ENCODE measurements around the gene TMEM97.
"Not testable (repeated sequence)": the region's sequence is repeated elsewhere in the genome, so short reads cannot be mapped to it uniquely, and the experiment has no call there.

Gene TMEM97

DNA sequence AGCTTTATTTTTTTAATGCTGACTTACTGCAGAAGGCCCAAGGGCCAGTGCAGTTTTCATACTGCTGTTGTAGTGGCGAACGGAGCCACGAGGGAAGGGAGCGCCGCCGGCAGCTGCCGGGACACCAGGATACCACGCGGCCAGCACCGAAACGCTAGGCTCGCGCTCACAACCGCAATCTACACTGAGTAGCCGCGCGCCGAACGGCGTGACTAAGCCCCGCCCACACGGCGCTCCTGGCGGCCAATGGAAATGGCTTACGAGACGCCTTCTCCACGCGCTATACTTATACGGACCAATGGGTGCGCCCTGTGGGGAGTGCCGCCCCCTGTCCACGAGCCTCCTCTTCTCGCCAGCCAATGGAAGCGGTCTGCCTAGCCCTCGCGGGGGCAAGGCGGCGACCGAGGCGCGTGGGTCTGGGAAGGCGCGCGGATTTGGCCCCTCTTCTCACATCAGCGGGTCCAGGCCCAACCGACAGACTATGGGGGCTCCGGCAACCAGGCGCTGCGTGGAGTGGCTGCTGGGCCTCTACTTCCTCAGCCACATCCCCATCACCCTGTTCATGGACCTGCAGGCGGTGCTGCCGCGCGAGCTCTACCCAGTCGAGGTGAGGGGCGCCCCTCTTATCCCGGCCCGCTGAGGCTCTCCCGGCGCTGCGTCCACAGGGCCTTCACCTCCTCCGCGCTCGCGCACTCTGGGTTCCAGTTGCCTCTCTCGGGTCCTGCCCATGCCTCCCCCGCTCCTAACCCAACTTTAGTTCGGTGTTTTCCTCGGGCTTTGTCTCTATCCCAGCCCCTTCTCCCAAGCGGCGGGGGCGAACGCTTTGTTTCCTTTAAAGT lies at the start of gene TMEM97:
TSS of gene TMEM97 (plus strand) at position 442 of the 839 bp plus-strand sequence. CDS start at position 482, 40 bp downstream.
- peak; percentile 94 for DNase-seq (ENCODE audit: low spot score)

DNA sequence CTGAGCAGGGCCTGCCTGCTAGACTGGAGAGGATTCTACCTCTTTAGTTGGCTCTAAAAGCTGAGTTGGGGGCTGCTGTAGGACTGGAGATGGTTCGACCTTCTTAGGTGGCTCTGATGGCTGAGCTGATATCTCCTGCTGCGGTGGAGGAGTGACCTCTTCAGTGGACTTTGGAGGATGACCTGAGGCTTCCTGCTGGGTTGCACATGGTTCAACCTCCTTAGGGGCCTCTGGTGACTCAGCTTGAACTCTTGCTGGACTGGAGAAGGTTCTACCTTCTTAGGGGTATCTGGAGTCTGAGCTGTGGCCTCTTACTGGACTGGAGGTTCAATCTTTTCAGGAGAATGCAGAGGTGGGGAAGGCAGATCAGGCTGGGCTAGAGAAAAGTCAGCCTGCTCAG lies 48.9 kb upstream of the TMEM97 start:
- DNase-seq (ENCODE audit: low spot score): no peak

DNA sequence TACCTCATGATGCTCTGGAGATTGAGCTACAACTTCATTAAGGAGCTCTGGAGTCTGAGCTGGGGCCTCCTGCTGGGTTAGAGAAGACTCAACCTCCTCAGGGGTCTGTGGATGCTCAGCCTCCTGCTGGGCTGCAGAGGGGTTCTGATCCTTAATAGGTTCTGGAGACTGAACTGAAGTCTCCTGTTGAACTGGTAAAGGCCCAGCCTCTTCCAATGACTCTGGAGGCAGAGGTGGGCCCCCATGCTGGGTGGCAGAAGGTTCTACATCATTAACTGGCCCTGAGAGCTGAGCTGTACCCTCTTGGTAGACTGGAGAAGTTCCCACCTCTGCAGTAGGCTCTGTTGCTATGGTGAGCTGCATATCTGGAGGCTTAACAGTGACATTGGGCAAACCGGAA lies 48.1 kb upstream of the TMEM97 start:
- DNase-seq (ENCODE audit: low spot score): no peak

DNA sequence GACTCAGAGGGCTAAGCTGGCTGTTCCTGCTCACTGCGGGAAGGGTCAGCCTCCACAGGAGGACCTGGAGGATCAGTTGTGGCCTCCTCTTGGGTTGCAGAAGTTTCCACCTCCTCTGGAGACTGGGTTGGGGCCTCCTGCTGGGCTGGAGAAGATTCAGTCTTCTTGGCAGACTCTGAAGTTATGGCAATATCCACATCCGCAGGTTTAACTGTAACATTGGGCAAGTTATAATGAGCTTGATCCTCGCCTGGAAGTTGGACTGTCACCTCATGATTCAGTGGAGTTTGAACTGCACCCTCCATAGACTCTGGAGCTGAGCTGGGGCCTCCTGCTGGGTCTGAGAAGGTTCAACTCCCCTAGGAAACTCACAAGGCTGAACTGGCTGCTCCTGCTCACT lies 47.6 kb upstream of the TMEM97 start:
- DNase-seq (ENCODE audit: low spot score): no peak

DNA sequence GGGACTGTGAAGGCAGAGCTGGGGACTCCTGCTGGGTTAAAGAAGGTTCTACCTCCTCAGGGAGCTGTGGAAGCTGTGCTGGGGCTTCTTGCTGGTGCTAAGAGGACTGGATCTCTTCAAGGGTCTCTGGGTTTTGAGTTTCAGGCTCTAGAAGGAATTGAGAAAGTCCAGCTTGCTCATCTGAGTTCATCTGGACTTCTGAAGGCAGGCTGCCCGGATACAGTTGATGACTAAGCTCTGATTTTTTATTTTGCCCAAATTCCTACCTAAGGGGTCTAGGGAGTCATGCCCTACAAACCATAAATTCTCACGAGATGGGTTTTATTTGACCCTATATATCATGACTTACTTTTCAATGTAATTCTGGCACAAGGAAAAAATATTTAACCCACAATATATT lies 46.8 kb upstream of the TMEM97 start:
- DNase-seq (ENCODE audit: low spot score): no peak

DNA sequence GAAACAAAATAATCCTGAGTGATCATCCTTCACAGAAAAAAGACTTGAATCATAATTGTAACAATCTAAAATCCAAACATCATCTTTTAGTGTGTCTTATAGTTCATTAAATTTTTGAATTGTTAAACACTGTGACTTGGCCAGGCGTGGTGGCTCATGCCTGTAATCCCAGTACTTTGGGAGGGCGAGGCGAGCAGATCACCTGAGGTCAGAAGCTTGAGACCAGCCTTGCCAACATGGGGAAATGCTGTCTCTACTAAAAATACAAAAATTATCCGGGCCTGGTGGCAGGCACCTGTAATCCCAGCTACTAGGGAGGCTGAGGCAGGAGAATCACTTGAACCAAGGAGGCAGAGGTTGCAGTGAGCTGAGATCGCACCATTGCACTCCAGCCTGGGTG lies 45.7 kb upstream of the TMEM97 start:
- DNase-seq (ENCODE audit: low spot score): not testable (repeated sequence)

DNA sequence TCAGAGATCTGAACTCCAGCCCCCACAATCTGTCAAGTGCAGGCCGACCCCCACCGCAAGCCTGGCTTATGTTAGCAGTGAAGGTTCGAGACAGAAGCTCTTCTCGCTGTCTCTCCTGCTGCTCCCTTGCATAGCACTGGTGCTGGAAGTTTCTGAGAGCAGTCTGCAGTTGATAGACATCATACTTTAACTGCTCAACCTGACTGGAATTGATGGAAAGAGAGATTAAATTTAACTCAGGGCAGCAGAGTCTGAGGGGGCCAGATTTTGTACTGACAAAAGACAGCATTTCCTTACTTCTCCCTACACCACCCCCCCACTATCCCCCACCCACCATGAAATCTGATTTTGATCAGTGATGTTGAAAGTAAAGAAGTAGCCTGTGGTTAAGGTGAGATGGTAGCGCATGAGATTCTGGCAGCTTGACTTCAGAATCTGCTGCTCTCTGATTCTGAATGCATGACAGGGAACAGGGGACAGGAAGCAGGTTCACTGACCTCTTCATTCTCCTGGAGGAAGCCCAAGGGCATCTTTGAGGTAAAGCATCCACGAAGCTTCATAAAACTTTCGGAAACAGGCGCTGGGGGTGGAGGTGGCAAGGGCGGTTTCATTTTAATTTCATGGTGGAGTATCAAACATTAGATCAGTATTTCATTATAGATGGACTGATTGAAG lies 44.3 kb upstream of the TMEM97 start:
- no peak for DNase-seq (ENCODE audit: low spot score)

DNA sequence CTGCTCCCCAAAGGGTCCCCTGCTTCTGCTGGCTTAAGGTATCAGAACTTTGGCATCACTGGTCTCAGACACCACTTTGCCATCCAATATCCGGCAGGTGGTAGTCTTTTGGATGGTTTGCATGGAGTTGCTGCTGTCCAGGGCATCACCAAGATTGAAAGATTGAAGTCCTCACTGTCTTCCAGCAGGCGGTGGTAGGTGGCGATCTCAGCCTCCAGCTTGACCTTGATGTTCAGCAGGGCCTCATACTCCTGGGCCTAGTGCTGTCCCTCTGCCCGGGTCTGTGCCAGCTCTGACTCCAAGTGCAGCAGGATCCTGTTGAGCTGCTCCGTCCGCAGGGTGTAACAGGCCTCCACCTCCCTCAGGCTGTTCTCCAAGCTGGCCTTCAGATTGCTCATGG lies 43.0 kb upstream of the TMEM97 start:
- DNase-seq (ENCODE audit: low spot score): no peak

DNA sequence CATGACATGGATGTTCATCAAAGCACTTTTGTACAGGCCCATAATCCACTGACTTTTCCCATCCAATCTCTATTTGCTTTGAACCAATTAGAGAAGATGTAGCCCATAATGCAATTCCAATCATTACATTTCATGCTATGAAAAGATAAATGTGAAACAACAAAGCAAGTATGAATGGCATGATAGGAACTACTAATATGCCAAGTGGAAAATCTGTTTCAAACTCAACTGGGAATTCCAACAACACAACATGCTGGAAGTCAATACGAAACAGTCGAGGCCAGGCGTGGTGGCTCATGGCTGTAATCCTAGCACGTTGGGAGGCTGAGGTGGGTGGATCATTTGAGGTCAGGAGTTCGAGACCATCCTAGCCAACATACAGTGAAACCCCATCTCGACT lies 39.6 kb upstream of the TMEM97 start:
- DNase-seq (ENCODE audit: low spot score): no peak

DNA sequence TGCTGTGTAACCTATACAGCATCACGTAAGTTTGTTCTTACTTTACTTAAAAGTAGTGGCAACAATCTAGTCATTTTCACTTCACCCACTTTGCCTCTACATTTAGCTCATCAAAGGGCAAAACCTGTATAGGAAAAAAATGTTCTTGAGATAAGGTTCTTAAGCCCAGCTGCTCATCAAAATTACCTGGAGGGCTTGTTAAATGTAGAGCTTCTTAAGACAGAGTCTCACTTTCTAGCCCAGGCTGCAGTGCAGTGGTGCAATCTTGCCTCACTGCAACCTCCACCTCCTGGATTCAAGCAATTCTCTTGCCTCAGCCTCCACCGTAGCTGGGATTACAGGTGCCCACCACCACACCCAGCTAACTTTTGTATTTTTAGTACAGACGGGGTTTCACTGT lies 38.2 kb upstream of the TMEM97 start:
- no peak for DNase-seq (ENCODE audit: low spot score)

DNA sequence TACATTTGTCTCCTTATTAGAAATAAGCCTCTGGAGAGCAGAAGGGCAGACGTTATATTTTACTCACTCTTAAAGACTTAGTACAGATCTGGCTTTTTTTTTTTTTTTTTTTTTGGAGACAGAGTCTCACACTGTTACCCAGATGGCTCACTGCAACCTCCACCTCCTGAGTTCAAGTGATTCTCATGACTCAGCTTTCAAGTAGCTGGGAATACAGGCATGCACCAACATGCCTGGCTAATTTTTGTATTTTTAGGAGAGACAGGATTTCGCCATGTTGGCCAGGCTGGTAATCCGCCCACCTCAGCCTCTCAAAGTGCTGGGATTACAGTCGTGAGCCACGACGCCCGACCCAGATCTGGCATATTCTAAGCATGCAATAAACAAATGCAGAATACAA lies 36.4 kb upstream of the TMEM97 start:
- no peak for DNase-seq (ENCODE audit: low spot score)

DNA sequence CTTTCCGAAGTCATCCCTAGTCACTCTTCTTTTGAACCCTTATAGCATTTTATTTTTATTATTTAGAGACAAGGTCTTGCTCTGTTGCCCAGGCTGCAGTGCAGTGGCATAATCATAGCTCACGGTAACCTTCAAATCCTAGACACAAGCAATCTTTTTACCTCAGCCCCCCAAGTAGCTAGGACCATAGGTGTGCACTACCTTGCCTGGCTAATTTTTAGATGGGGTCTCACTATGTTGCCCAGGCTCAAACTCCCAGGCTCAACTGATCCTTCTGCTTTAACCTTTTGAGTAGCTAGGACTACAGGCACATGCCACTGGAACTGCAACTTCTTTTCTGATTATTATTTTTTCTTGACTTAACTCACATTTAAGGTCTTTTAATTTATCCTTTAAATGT lies 33.0 kb upstream of the TMEM97 start:
- no peak for DNase-seq (ENCODE audit: low spot score)

DNA sequence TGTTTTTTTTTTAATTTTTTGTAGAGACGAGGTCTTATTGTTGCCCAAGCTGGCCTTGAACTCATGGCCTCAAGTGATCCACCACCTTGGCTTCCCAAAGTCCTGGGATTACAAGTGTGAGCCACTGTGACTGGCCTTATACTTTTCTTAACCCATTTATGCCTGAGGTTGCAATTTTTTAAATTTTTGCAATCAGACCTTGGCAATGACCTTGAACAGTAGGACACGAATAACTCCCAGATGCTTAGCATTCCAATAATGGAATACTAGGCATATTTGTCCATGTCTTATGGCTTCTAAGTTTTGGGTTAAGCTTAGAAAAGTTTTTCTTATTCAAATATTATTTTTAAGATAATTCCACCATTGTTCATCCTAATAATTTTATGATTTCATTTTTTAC lies 28.3 kb upstream of the TMEM97 start:
- DNase-seq (ENCODE audit: low spot score): no peak

DNA sequence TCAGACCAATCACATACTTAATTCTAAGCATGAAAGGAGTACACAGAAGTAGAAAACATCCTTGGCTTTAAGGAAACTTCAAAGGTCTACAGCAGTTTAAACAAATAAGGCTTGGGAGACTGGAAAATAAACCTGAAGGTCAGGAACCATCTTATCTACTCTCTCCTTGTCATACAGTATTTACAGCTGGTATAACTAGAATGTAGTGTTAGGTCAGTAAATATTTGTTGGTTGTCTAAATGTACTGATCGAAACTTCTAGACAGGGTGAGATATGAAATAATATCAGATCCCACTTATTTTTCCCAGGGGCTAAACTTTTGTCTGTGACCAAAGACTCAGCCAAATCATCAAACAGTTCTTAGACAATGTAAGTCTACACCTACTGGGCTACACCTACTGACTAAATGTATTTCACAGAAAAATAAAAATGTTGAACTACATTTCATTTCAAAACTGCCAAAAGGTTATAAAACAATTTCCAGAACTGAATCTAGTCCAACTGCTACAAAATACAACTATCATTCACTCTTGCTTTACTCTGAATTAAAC lies 27.1 kb upstream of the TMEM97 start:
- no peak for DNase-seq (ENCODE audit: low spot score)

DNA sequence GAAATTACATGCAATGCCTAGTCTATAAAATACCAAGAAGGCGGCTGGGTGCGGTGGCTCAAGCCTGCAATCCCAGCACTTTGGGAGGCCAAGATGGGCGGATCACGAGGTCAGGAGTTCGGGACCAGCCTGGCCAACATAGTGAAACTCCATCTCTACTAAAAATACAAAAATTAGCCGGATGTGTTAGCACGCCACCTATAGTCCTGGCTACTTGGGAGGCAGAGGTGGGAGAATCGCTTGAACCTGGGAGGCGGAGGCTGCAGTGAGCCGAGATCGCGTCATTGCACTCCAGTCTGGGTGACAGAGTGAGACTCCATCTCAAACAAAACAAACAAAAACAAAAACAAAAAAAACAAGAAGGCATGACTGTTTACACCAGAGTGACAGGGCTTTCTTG lies 26.1 kb upstream of the TMEM97 start:
- DNase-seq (ENCODE audit: low spot score): not testable (repeated sequence)

DNA sequence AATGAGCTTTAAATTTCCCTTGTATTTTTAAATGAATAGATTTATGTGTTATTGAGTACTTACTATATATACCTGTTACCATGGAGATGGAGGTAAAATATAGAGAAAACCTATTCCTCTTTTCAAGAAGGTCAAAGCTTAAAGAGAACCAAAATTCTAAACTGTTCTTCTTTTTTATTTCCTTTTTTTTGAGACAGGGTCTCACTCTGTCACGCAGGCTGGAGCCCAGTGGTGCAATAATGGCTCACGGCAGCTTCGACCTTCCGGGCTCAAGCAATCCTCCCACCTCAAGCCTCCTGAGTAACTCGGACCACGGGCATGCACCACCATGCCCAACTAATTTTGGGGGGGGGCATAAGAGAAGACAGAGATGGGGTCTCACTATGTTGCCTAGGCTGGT lies 25.0 kb upstream of the TMEM97 start:
- DNase-seq (ENCODE audit: low spot score): no peak

DNA sequence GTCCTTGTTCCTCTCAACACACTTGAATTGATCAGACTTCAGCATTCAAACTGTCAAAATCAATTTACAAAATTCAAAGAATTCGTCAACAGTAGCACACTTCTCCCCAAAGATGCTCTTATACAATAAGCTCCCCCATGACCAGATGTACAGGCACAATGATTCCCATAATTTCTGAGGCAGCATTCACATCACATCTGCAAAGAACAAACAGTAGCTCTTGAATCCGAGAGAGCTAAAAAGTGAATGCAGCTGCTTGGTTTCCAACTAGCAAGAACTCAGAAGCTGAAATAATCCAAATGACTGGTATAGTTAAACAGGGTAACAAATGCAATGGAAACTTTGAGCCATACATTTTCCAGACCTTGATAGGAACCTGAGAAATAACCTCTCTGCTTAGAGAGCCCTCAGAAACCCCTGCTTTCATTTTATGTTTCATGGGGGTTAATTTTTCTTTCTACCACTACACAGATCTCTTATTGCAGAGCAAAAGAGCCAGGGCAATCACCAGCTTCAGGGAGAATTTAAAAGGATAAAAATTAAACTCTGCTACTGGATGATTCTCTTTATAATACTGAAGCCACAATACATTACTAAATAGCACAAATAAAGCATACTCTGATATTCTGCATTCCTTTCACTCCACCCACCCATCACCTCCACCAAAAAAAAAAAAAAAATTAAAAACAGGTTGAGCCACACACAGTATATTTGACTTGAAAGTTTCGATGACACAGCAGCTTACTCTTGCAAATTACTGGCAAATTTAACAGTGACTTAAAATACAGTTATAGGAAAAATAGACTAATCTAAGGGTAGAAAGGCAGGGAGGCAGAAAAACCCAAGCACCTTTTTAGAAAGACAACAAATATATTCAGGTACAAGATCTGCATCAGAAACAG lies 23.1 kb upstream of the TMEM97 start:
- DNase-seq (ENCODE audit: low spot score): no peak

DNA sequence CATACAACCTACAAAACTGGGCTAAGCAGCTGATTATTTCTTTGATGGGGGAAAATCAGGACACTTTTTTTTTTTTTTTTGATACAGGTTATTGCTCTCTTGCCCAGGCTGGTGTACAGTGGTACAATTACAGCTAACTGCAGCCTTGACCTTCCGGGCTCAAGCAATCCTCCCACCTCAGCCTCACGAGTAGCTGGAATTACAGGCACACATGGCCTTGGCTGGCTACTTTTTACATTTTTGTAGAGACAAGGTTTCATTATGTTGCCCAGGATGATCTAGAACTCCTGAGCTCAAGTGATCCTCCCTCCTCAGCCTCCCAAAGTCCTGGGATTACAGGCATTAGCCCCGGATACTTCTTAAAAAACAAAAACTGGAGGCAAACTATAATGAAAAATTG lies 20.6 kb upstream of the TMEM97 start:
- DNase-seq (ENCODE audit: low spot score): no peak

DNA sequence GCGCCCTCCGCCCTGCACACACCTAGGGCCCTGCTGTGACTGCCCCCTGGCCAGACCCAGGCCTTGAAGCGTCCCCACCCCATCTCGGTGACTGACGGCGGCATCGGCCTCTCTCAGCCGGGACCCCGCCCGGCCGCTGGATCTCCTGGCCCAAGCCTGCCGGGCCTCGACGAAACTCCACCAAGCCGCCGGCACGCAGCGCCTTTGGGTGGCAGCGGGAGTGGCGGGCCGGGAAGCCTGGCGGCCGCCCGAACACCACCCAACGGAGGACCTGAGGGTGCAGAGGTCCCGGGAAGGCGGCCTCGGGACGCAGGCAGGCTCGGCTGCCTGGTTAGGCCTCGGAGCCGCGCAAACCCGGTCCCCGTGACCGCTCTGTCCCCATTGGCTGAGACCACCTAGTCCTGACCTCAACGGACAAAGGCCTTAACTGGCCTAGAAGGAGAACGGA lies 12.0 kb upstream of the TMEM97 start:
- no peak for DNase-seq (ENCODE audit: low spot score)

DNA sequence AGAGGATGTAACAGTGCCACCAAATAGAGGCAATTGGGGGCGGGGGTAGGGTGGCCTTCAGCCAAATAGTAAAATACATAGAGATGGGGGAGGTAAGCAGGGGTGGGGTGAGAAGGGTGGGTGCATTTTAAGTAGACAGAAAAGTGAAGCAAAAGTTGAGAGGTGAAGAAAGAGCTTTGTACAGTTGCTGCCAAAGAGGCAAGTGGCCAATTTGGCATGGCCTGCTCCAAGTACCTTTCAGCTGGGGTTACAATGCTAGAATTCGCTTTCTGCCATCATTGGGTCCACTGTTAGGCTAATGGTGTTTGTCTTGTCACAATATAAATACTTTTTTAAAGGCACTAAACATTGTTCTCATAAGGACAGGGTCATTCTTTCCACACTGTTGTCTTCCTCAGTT lies 5.2 kb upstream of the TMEM97 start:
- DNase-seq (ENCODE audit: low spot score): no peak

DNA sequence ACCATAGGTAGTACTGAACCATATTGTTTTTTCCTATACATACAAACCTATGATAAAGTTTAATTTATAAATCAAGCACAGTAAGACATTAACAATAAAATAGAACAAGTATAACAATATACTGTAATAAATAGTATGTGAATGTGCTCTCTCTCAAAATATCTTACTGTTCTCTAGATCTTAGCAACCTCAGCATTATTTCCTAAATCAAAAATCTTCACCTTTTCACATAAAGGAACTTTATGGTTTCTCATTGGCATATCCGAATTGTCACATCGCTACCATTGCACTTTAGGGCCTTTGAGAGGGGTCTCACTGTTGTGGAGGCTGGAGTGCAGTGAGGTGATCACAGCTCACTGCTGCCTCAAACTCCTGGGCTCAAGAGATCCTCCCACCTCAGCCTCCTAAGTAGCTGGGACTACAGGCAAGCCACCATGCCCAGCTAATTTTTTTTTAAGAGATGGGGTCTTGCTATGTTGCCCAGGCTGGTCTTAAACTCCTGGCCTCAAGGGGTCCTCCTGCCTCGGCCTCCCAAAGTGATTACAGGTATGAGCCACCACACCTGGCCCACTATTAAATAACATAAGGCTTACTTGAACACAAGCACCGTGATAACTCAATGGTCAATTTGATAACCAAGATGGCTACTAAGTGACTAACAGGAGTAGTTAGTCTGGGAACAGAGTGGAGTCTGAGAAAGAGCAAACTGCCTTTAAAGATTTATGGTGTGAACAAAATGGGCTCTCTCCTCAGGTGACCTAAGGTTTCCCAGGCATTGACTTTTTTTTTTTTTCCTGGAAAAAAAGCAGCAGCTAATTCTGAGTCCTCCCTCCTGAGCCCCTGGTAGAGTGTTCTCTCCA lies 2.9 kb upstream of the TMEM97 start:
- DNase-seq (ENCODE audit: low spot score): no peak

Measured in CD4-positive, alpha-beta T cell treated with Interleukin-2 at 100 ng/mL for 4 hours (primary cell).